ENCODE measurements around the gene COMT.
A peak's percentile ranks its signal among the peaks of the same experiment; 100 is the strongest.

DNA sequence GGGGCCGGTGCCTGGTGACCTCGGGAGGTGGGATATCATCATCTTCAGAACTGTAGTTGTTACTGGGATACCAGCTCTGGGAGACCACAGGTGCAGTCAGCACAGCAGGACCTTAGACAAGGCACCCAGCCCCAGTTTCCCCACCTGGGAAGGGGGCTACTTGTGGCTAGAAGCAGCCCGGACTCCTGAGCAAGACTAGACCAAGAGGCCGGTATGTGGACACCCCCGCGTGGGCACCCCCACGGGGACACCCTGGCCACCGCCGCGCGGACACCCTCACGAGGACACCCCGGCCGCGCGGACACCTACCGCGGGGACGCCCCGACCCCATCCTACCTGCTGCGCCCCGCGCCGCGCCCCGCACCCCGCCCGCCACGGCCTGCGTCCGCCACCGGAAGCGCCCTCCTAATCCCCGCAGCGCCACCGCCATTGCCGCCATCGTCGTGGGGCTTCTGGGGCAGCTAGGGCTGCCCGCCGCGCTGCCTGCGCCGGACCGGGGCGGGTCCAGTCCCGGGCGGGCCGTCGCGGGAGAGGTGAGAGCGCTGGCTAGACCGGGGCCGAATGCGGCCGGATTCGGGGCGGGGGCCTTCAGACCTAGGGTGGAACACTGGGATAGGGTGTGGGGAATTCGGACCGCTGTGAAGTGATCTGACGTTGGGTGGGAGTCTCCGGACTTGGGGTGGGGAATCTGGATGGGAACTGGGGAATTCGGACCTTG, at the start of gene COMT, which contains the start of gene TXNRD2:
- TF ChIP-seq BHLHE40 (IDR thresholded peaks at IDR 0.05; ENCODE audit: low read depth, low read length) (no peak), POLR2A (IDR thresholded peaks at IDR 0.05; ENCODE audit: low read depth, low read length) (peak; percentile 69; the same call in 1 of the 2 replicates), MAFK (IDR thresholded peaks at IDR 0.05; ENCODE audit: low read depth, low read length) (no peak), RAD21 (IDR thresholded peaks at IDR 0.05; ENCODE audit: low read length) (no peak), MXI1 (IDR thresholded peaks at IDR 0.05; ENCODE audit: borderline replicate concordance, low read depth, low read length) (no peak), FOS (IDR thresholded peaks at IDR 0.05; ENCODE audit: low read depth, low read length) (no peak)
- TF ChIP-seq, protein P1, sequence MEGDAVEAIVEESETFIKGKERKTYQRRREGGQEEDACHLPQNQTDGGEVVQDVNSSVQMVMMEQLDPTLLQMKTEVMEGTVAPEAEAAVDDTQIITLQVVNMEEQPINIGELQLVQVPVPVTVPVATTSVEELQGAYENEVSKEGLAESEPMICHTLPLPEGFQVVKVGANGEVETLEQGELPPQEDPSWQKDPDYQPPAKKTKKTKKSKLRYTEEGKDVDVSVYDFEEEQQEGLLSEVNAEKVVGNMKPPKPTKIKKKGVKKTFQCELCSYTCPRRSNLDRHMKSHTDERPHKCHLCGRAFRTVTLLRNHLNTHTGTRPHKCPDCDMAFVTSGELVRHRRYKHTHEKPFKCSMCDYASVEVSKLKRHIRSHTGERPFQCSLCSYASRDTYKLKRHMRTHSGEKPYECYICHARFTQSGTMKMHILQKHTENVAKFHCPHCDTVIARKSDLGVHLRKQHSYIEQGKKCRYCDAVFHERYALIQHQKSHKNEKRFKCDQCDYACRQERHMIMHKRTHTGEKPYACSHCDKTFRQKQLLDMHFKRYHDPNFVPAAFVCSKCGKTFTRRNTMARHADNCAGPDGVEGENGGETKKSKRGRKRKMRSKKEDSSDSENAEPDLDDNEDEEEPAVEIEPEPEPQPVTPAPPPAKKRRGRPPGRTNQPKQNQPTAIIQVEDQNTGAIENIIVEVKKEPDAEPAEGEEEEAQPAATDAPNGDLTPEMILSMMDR (conservative IDR thresholded peaks at IDR 0.05; ENCODE audit: low read depth, low read length), result no peak
- TF ChIP-seq, protein P2, sequence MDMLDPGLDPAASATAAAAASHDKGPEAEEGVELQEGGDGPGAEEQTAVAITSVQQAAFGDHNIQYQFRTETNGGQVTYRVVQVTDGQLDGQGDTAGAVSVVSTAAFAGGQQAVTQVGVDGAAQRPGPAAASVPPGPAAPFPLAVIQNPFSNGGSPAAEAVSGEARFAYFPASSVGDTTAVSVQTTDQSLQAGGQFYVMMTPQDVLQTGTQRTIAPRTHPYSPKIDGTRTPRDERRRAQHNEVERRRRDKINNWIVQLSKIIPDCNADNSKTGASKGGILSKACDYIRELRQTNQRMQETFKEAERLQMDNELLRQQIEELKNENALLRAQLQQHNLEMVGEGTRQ (IDR thresholded peaks at IDR 0.05; ENCODE audit: low read depth, low read length), result no peak
